NB4 (cell line): Measurements from ENCODE around the gene ZNF783.
A peak's percentile ranks its signal among the peaks of the same experiment; 100 is the strongest.

Experiments used
- DNase-seq: peaks from one replicate; pipeline ENCODE4 v3.0.0; 2010; ENCODE audit warnings: low read depth
- H3K4me3 ChIP-seq: one replicate; pipeline ENCODE4 v1.5.1; 2011; ENCODE audit warnings: mild to moderate bottlenecking, low read depth, low read length, moderate library complexity
- CTCF ChIP-seq: IDR thresholded peaks from one replicate; pipeline ENCODE4 v1.5.1; 2012; ENCODE audit warnings: low read depth, low read length
- MAX ChIP-seq: IDR thresholded peaks from 2 replicates; pipeline ENCODE4 v1.6.1; 2011; ENCODE audit warnings: low read depth, low read length
- MYC ChIP-seq: IDR thresholded peaks from 2 replicates; pipeline ENCODE4 v1.6.1; 2011; ENCODE audit warnings: low read depth, low read length
- POLR2A ChIP-seq: IDR thresholded peaks from 2 replicates; pipeline ENCODE4 v1.6.1; 2011; ENCODE audit warnings: mild to moderate bottlenecking; ENCODE audit not compliant: insufficient read length; ENCODE audit errors: extremely low read depth

ZNF783 gene

GRCh38 chr7:149292462-149292823 is 30.4 kb downstream of the ZNF783 start:
- H3K4me3 ChIP-seq, result no peak overlapping the region
- TF ChIP-seq MYC, result no peak
- TF ChIP-seq MAX, result no peak
- peak; percentile 43 for DNase-seq

- DNase-seq, result no peak
- TF ChIP-seq CTCF (no peak), MAX (no peak), MYC (no peak), POLR2A (no peak)
- no peak overlapping the region for H3K4me3 ChIP-seq
Observed at GRCh38 chr7:149293338-149293737, 31.3 kb downstream of the ZNF783 start.

GRCh38 chr7:149293946-149294633 is 32.1 kb downstream of the ZNF783 start:
- TF ChIP-seq MAX (no peak), MYC (no peak), CTCF (no peak), POLR2A (no peak)
- DNase-seq, result no peak
- H3K4me3 ChIP-seq, result no peak overlapping the region

GRCh38 chr7:149294634-149295480 is 32.9 kb downstream of the ZNF783 start:
- H3K4me3 ChIP-seq, result no peak overlapping the region
- DNase-seq, result no peak
- TF ChIP-seq MAX (no peak), CTCF (no peak), MYC (no peak), POLR2A (no peak)

GRCh38 chr7:149295481-149295850 is 33.5 kb downstream of the ZNF783 start:
- no peak overlapping the region for H3K4me3 ChIP-seq
- DNase-seq, result no peak
- TF ChIP-seq POLR2A, result no peak
- no peak for TF ChIP-seq MYC
- TF ChIP-seq CTCF, result no peak
- TF ChIP-seq MAX, result no peak

GRCh38 chr7:149296368-149296767 is 34.4 kb downstream of the ZNF783 start:
- DNase-seq, result no peak
- TF ChIP-seq MAX (no peak), MYC (no peak), CTCF (no peak), POLR2A (no peak)
- H3K4me3 ChIP-seq, result no peak overlapping the region
